ENCODE measurements around the gene MAP6. TPM values are rescaled to one million over a fixed set of nuclear protein-coding genes. Genes with fewer than 3 reads are reported as not detected.

MAP6 gene
- polyA plus RNA-seq, 3 donors = 6.2 to 8.2 (median 7.6) TPM

DNA sequence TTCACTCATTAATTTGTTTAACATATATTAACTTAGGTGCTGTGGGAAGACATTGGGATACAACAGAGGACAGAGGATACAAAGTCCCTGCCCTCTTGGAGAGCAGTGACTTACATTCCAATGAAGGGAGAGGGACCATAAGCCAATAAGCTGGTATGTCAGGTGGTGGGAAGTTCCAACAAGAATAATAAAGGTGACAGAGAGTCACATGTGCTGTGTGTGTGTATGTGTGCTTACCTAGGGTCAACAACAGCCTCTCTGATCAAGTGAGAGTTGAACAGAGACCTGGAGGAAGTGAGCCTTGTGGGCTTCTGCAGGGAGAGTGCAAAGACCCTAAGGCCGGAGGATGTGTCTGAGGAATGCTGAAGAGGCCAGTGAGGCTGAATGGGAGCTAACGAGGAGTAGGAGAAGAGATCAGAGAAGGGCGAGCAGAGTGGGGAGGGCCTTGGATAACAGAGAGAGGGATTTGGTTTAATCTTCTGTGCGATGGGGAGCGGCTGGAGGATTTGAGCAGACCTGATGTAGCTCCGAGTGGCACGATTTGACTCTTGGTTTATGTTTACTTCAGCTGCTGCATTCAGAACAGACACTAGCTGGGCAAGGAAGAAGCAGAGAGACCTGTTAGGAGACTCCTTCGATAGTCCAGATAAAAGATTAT is 35.3 kb downstream of the MAP6 start:
- no peak for DNase-seq

DNA sequence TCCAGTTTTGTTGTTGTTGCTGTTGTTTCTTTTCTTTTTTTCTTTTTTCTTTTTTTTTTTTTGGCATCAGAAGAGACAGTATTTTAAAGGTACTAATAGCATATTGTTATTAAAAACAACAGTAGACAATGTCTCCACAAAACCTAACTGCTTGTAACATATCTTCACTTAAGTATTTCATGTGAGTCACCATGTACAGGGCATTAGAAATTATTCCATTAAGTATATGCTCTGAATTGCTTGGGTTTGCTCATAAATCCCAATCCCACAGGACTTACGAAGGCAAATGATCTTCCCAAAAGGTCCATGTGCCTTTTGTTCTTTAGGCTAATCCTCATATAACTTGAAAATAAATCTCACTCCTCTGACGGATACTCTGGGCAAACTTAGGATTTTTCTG is 35.9 kb downstream of the MAP6 start:
- no peak for DNase-seq

DNA sequence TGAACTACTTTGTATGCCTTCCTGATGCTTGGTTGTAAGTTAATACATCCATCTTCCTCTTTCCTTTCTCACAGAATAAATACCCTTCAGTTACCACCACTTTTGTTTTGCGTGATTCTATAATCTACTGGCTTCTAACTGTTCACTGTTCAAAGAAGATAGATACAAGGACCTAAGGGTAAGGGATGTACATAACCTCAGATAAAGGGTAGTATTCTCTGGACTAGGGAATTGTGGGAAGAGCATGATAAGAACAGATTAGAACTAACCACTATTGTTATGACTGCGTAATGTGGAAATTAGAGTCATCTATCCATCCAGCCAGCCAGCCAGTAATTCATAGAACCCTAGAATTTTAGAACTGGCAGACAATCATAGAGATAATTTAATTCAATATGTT is 36.4 kb downstream of the MAP6 start:
- DNase-seq = no peak

DNA sequence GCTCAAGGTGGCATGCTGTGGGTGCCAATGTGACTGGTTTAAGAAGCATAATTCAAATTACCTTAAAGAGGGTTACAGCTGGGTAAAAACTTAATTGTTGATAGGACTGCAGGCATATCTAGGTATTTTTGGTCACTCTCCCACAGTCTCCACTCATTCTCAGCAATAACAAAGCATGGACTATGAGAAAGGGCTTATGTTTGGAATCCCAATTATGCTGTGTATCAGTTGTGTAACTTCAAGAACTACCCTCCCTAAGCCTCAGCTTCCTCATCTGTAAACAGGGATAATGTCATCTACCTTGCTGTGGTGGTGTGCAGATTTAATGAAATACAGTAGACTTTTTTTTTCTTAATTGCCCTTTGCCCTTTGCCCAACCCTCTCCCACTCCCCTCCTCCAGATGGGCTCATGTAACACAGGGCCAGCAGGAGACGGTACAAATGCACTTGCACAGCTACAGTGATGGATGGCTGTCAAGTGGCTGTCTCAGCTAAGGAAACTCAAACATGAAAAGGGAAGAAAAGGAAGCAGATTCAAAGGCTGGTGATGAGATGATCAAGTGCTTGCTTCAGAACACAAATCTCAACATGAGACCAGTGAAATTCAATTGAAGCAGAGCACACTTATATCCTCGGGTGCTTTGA is 37.6 kb downstream of the MAP6 start:
- DNase-seq = no peak

DNA sequence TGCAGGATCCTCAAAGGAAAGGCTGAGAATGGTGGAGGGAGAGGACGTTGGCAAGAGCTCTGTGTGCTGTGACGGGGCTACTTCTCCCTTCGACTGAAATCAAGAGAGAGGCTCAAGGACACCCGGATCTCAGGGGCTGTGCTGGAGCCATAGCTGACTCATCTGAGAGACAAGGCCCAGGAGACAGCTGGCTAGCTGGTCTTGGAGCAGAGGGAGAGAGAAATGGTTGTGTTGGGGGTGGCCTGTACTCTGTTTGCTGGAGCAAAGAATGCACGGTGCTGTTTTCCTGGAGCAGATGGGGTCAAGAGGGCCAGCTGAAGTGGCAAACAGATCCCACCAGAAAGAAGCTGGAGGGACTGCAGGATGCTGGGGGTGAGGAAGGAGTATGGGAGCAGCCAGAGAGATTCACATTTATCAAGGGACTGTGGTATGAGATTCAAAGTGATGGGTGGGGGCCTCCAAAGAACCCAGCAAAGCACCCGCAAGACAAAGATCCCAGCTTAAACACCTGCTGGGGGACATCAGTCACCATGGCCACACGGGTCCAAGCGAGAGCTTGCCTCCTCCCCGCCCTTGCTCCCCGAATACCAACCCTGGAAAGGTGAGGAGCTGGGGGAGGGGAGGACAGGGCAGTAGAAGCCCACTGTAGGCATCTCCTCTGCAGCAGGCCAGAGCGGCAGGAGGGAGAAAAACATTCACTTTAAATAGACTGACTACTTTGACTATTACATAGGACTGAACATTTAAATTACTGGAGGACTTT is 40.8 kb downstream of the MAP6 start:
- DNase-seq = no peak

DNA sequence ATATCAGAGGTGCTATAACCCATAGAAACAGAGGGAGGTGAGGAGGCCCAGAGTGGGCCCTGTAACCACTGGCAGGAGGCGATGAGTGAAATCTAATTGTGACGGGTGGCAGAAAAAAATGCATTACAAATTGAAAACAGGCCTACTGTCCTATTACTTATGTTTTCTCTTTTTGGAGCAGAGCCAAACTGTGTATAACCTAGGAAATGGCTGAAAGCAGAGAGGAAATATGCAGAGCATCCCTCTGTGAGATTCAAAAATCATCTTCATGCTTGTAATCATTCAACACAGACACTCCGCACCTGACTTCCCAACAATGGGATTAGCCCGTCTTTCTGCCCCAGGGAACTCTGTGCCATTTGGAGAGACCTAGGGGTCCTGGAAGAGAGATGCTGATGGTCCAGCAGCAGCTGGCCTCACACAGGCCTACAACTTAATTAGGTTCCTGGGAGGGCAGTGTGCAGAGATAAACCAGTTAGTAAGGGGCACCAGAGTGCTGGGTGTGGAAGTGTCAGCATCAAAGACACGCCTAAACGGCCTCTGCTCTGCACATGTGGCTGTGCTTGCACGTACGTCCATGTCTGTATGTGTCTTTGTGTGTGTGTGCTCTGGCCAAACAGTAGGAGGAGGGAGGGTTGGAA is 41.8 kb downstream of the MAP6 start:
- no peak for DNase-seq

DNA sequence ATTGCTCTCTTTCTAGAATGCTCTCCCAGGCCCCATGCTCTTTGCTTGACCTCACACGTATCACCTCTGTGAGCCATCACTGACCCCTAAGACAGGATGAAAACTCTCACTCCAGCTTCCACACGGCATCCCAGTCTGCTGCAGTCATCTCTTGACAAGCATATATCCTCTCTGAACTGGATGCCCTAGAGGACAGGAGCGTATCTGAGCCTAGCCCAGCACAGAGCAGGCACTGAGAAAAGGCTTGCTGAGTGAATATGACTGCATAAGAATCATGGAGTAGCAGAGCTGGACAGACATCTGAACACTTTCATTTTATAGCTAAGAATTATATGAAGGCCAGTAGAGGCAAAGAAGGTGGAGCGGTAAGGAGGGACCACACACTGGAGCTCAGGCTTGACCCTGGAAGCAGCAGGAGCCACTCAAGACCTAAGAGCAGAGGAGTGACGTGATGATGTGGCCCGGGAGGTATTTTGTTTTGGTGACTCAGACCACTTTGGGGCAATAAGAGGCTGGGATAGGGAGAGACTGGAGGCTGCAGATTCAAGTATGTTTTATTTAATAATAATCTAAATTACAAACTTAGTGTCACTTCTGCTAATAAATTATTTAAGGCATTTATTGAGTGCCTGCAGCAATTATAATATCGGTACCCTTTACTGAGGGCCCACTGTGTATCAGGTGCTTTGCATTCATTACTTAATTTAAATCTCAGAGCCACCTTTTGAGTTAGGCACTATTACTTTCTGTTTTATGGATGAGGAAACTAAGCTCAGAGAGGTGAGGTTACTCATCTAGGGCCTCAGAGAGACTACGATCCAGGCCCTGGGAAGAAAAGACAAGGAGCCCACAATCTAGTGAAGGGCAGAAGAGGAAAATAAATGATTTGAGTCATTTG is 42.6 kb downstream of the MAP6 start:
- no peak for DNase-seq

DNA sequence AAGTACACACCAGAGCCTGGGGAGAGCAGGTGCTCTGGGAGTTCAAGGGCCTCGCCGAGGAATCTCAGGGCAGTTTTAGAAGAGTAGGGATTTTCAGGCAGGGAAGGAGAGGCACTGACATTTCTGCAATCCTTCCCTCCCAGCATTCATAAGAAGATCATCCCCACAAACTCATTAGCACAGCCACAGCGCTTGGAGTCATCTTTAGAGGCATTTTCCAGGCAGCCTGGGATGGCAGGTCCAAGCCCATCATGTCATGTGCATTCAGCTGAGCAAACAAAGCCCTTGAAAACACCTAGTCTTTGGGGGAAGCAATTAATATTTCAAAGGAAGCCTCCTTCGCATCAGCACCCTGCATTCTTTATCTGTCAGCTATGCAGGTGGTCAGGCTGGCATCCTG is 43.8 kb downstream of the MAP6 start:
- no peak for DNase-seq

DNA sequence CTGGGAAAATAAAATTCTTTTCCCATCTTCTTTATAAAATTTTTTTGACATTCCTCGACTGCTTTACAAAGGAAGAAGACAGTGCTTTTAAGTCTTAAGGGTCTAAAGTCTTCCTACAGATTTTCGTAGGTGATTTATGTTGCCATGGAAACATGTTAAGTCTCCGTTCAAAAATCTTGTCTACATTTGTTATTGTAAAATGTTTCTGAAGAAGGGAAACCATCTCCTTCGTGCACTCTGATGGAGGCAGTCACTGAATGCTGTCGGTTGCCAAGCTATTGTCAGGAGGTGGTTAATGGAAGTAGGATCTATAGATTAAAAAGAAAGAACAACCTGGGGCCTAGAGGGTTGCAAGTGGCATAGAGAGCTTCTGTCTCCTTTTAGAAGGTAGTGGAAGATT is 52.6 kb downstream of the MAP6 start:
- DNase-seq = no peak

DNA sequence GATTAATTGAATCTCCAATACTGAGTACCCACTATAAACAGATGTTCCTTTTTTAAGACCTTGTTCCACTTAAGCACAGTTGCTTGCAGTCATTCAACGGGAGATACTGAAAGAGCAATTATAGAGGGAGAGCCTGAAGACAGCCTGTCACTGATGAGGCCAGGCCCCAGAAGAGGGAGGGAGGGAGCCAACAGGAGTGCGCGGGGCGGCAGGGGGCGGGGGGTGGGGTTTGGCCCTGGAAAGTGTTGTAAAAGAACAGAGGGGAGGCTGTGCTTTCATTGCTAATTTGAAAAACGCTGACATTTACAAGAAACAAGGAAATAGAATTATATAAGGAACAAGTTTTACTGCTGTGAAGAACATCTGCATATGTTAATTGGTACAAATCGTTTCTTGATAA is 53.1 kb downstream of the MAP6 start:
- DNase-seq = no peak

DNA sequence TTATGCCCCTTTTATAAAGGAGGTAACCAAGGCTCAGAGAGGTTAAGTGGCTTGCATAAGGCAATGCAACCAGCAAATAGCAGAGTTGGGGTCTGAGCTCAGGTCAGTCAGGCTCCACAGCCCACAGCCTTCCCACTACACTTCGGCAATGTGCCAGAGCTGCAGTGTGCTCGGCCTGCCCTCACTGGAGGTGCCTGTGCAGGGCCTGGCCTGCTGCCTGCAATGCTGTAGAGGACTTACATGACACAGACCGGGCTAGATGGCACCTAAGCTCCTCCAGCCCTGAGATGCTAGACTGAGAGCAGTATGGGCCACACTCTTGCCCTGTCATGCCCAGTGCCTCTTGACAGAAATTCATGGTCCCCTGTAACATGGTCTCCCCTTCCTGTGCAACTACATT is 57.0 kb downstream of the MAP6 start:
- DNase-seq = no peak

DNA sequence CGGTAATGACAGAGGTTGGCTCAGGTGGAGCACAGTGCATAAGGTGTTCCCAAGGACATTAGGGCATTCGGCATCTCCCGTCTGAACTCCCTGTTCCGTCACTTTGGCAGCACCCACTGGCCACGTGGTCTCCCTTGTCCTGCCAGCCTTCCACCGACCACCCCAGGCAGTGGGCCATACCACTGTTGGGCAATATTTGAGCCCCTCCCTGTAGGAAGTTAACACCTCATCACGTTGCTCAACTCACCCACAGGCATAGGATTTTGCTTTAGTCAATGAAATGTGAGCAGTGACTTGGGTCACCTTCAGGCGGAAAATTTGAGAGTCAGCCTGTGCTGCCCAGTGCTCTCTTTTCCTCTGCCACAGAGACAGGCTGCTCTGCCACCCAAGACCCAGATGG is 62.7 kb downstream of the MAP6 start:
- DNase-seq = no peak

DNA sequence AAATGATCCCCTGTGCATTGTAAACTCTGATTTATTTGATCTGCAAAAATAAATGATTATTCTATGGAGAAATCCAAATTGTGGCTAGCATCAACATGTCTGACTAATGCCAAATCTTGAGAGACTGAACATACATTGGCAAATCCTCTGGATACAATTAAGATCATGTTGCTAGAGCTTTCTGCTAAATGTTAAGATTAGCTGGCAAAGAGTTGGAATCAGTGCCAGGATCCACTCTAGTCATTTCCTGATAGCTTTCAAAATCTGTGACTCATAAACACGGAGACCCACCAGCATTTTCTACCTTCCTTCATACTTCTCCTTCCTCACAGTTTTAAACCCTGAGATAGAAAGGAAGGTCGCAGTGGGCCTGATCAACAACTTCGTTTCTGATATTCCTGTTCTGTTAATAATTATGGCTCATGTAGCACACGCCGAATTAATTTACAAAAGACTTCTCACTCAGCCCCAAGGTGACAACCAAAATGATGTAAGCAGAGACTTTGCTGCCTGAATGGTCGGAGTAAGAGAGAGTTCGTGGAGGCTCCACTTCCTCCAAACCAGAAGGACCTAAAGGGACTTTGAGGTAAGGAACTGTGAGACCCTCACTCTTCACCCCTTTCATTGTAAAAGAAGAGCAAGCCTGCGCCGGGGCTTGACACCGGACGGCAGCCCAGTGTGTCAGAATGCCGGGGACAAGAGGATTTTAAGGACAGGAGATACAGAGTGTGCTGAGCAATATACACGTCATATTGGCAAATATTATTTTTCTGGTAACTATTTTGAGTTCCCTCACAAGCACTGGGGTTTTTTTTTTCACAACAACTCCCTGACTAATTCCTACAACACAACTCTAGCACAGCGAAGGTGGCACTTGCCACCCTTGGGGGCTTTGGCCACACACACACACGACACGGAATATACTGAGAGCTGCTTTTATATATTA is 64.8 kb downstream of the MAP6 start:
- DNase-seq = no peak

DNA sequence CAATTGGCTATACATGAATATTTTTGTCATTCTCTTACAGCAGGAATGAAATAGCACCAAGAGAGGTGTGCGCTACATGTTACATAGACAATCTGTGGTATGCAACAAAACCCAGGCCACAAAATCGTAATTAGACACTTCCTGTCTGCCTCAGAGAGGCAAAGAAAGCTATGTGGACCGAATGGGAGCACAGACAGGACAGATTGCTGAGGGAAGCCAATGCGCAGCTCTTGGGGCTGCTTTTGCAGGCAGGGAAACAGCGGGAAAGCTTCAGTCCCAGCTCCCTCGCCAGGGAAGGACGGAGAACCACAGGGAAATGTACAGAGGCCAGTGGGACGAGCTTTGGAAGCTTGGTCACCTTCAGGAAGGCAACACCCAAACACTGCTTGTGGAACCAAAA is 65.9 kb downstream of the MAP6 start:
- DNase-seq = no peak

DNA sequence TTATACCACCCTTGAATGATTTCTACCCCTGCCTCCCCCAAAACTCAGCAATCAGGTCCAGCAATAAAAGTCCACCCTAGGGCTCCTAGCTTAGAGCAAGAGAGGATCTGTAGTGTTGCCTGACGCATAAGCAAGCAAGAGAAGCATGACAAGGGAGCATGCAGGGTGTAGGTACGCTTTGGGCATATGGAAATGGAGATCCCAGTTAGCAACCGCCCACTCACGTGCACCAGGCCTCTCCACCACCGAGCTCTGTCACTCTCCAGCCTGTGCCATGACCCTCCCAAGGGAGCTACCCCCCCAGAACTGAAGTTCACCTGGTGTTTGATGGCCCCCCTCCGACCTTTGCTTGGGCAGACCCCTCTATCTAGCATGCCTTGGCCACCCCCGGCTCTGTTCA is 67.3 kb downstream of the MAP6 start:
- DNase-seq = no peak

DNA sequence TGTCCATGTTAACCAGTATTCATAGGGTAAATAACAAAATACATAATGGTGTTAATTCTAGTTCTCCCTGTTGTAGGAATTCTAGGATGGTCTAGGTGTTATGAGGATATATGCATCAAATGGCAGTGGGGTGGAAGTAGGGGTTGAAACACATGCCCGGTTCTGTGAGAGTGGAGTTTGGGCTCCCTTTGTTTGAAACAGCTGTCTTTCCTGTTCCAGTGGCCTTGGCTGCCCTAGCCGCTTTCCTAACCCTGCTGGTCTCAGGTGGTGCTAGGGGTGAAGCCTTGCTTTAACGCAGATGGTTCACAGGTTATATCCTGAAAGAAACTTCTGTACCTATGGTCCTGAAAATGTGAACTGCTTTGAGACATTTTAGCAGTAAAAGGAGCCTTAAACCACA is 68.5 kb downstream of the MAP6 start:
- DNase-seq = no peak

DNA sequence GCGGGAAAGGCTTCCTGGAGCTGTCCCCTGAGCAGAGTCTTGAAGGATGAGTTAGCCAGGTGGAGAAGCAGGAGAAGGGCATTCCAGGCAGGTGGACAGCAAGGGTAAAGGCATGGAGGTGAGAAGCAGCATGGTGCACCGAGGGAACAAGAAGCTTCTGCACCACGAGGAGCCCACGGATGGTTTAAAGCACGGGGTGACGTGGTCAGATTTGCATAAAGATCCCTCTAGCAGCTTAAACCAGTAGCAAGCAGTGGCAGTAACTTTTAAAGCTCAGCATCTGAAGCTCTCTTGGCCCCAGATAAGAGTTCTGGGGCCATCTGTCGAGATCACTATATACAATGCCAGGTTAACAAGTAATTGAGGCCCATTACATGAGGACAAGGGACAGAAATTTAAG is 69.9 kb downstream of the MAP6 start:
- DNase-seq = no peak

DNA sequence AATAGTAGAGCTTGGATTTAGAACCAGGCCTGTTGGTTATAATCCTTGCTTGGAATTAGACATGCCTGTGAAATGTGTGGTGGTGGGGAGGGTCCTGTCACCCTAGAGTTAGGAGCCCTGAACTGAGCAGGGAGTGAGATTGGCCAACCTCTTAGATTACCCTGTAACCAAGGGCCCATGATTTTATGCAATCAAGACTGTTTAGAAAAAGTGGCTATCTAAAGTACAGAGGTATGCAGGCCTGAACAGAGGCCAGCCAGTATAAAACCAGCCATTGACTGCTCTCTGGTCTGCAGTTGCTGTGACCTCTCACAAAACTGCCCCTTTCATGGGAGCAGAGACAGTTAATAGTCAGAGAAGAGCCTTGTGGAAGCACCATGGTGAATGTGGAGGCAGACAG is 70.6 kb downstream of the MAP6 start:
- no peak for DNase-seq

DNA sequence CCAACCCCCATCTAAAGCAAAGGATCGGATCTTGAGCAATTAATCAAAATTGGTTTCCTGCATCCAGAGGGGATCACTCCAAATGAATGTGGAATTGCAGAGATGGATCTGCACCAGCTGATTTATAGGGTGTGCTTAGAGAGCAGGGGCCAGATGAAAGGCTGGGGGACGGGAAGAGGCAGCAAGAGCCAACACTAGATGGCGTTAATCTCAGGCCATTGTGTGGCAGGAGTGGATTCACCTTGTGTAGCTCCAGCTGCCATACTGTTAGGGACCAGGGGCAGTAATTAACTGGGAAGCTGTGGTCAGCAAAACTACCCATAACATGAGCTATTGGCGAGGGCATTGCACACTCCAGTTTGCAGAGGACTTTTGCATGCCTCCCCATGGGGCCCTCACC is 71.2 kb downstream of the MAP6 start:
- DNase-seq = no peak

DNA sequence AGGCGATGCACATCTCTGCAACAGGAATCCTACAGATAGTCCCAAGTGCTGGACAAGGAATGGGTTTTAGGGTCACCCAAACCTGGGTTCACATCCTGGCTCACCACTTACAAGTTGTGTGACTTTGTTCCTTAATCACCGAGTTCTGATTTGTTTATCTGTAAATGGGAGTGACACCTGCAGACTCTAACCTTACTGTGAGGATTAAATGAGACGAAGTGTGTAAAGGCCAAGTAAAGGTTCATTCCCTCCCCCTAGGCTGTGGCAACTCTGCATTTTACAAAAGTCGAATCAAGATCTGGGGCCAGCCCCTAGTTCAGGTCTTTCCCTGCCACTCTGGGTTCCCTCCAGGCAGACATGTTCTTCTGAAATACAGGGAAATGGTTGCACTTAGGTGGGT is 71.9 kb downstream of the MAP6 start:
- no peak for DNase-seq

DNA sequence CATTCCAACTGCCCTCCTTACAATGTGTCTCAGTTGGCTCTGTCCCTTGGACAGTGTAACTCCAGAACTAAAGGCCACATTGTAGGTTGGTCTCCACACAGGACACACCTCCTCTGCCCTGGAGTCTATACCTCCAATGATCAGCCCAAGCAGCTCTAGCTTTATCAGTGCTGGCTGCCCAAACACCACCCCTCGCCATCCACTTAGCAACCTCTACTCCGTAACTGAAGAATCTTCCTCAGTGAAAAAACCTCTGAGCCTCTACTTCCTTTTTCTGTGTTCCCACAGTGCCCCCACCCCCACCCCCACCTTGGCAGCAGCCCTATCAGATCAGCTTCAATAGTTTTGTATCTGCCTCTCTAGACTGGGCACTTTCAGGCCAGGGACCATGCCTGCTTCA is 73.4 kb downstream of the MAP6 start:
- no peak for DNase-seq

All from renal pelvis (tissue), 4 donors.